GM23338 (cell line): Measurements from ENCODE around the gene ZNF892. TPM values are rescaled to one million over a fixed set of nuclear protein-coding genes. Genes with fewer than 3 reads are reported as not detected.

Source experiments
- ATAC-seq: fragments of 200-7000 bp; cut with Tn5 transposase; 3 replicates; pipeline ENCODE4 v1.9.1; 2020
- DNase-seq: peaks from one replicate; pipeline ENCODE4 v3.0.0-alpha.2; 2015; ENCODE audit warnings: low spot score
- H2AFZ ChIP-seq: fragments of 200-600 bp; sonication (generic); 2 replicates; pipeline ENCODE4 v1.8.0; 2016; ENCODE audit warnings: antibody characterized with exemption, mild to moderate bottlenecking, moderate library complexity
- H3F3A ChIP-seq: fragments of 200-600 bp; sonication (generic); replicated peaks from 2 replicates; pipeline ENCODE4 v1.8.0; 2017; ENCODE audit warnings: antibody characterized with exemption, mixed run types, low read depth
- H3K27ac ChIP-seq: fragments of 200-600 bp; sonication (generic); 2 replicates; pipeline ENCODE4 v1.6.1; 2016; ENCODE audit warnings: low read depth
- H3K27me3 ChIP-seq: fragments of 200-600 bp; sonication (generic); 2 replicates; pipeline ENCODE4 v1.8.0; 2016; ENCODE audit warnings: mild to moderate bottlenecking, mixed run types, moderate library complexity; ENCODE audit not compliant: insufficient read depth
- H3K36me3 ChIP-seq: fragments of 200-600 bp; sonication (generic); 2 replicates; pipeline ENCODE4 v1.8.0; 2016; ENCODE audit warnings: mild to moderate bottlenecking; ENCODE audit not compliant: insufficient read depth
- H3K4me1 ChIP-seq: fragments of 200-600 bp; sonication (generic); 2 replicates; pipeline ENCODE4 v1.8.0; 2016; ENCODE audit warnings: mild to moderate bottlenecking, moderate library complexity; ENCODE audit not compliant: insufficient read depth
- H3K4me2 ChIP-seq: fragments of 200-600 bp; sonication (generic); 2 replicates; pipeline ENCODE4 v1.7.1; 2017; ENCODE audit warnings: mixed run types
- H3K4me3 ChIP-seq: fragments of 200-600 bp; sonication (generic); 2 replicates; pipeline ENCODE4 v1.6.1; 2016; ENCODE audit warnings: mixed run types
- H3K79me2 ChIP-seq: fragments of 200-600 bp; sonication (generic); replicated peaks from 2 replicates; pipeline ENCODE4 v1.8.0; 2017; ENCODE audit warnings: mild to moderate bottlenecking; ENCODE audit not compliant: insufficient read depth
- H3K9me2 ChIP-seq: fragments of 200-600 bp; sonication (generic); 2 replicates; pipeline ENCODE4 v1.8.0; 2017; ENCODE audit not compliant: insufficient read depth
- H4K20me1 ChIP-seq: fragments of 200-600 bp; sonication (generic); replicated peaks from 2 replicates; pipeline ENCODE4 v1.8.0; 2017; ENCODE audit warnings: mild to moderate bottlenecking; ENCODE audit not compliant: insufficient read depth
- H3K27ac Mint-ChIP-seq: 2 replicates; pipeline ENCODE4 v1.8.0; 2020; ENCODE audit warnings: inconsistent platforms, mild to moderate bottlenecking, moderate library complexity, mixed read lengths
- H3K27me3 Mint-ChIP-seq: 3 replicates; pipeline ENCODE4 v1.8.0; 2022; ENCODE audit warnings: low read depth, mild to moderate bottlenecking, moderate library complexity, mixed read lengths, inconsistent platforms; ENCODE audit not compliant: insufficient read depth, poor library complexity
- H3K36me3 Mint-ChIP-seq: 3 replicates; pipeline ENCODE4 v1.8.0; 2021; ENCODE audit warnings: low read depth, mild to moderate bottlenecking, inconsistent platforms, moderate library complexity, mixed read lengths
- H3K4me1 Mint-ChIP-seq: 3 replicates; pipeline ENCODE4 v1.8.0; 2020; ENCODE audit warnings: mild to moderate bottlenecking, inconsistent platforms, mixed read lengths
- H3K4me3 Mint-ChIP-seq: 3 replicates; pipeline ENCODE4 v1.8.0; 2021; ENCODE audit warnings: moderate library complexity, mild to moderate bottlenecking, inconsistent platforms, mixed read lengths
- H3K9me3 Mint-ChIP-seq: 3 replicates; pipeline ENCODE4 v1.8.0; 2020; ENCODE audit warnings: moderate library complexity, mild to moderate bottlenecking, inconsistent platforms, mixed read lengths
- CREB1 ChIP-seq: fragments of 250-450 bp; sonication (Bioruptor Pico); IDR thresholded peaks from 2 replicates; pipeline ENCODE4 v1.5.0; 2020; ENCODE audit warnings: low read depth, mild to moderate bottlenecking, moderate library complexity
- EZH2 ChIP-seq: fragments of 200-600 bp; sonication (generic); IDR thresholded peaks from one replicate; pipeline ENCODE4 v1.8.0; 2017; ENCODE audit warnings: antibody characterized with exemption, mild to moderate bottlenecking, low read depth; ENCODE audit not compliant: unreplicated experiment
- EZH2phosphoT487 ChIP-seq: fragments of 200-600 bp; sonication (generic); IDR thresholded peaks from one replicate; pipeline ENCODE4 v1.8.1; 2018; ENCODE audit warnings: antibody characterized with exemption; ENCODE audit not compliant: unreplicated experiment
- JUNB ChIP-seq: IDR thresholded peaks from one replicate; pipeline ENCODE4 v1.6.1; 2016; ENCODE audit warnings: antibody characterized with exemption; ENCODE audit not compliant: unreplicated experiment
- NANOG ChIP-seq: IDR thresholded peaks from 2 replicates; pipeline ENCODE4 v1.6.1; 2016; ENCODE audit warnings: antibody characterized with exemption, borderline replicate concordance
- POLR2AphosphoS5 ChIP-seq: IDR thresholded peaks from 2 replicates; pipeline ENCODE4 v1.6.1; 2016; ENCODE audit warnings: antibody characterized with exemption, low read depth
- STAT1 ChIP-seq: IDR thresholded peaks from one replicate; pipeline ENCODE4 v1.6.1; 2016; ENCODE audit warnings: antibody characterized with exemption; ENCODE audit not compliant: unreplicated experiment
- ZNF114 ChIP-seq: fragments of 250-450 bp; sonication (Bioruptor Pico); IDR thresholded peaks from 2 replicates; pipeline ENCODE4 v1.5.0; 2020; ENCODE audit warnings: mild to moderate bottlenecking, moderate library complexity
- ZNF331 ChIP-seq: fragments of 250-450 bp; sonication (Bioruptor Pico); IDR thresholded peaks from 2 replicates; pipeline ENCODE4 v1.5.0; 2020; ENCODE audit warnings: low read depth, mild to moderate bottlenecking, moderate library complexity
- polyA plus RNA-seq: library from polyadenylated mRNA; unstranded; fragments of >200 nt; fragmentation: Nextera tagmentation; extraction: Ambion mirVana; gene quantifications from 2 replicates; pipeline ENCODE4 v1.2.1, GENCODE V29; 2016
- total RNA-seq: library from RNA; depleted of rRNA; stranded (reverse); fragments of >200 nt; shearing (Covaris generic); gene quantifications from 2 replicates; pipeline ENCODE4 v1.2.3, GENCODE V29; 2014
- TF ChIP-seq, protein P1 (sequence below): IDR thresholded peaks from 2 replicates; pipeline ENCODE4 v1.6.1; 2016; ENCODE audit warnings: antibody characterized with exemption
- TF ChIP-seq, protein P2 (sequence below), 2 experiments: fragments of 200-600 bp in 1 of 2; sonication (generic) in 1 of 2; conservative IDR thresholded peaks; 2 replicates each; pipeline versions ENCODE4 v1.5.1 to v1.6.1; 2016 to 2017; ENCODE audit warnings: antibody characterized with exemption in 2 of 2, low read depth in 2 of 2, mild to moderate bottlenecking in 2 of 2, moderate library complexity in 1 of 2
- TF ChIP-seq, protein P3 (sequence below): fragments of 250-450 bp; sonication (Bioruptor Pico); IDR thresholded peaks from 2 replicates; pipeline ENCODE4 v1.5.0; 2020; ENCODE audit warnings: mild to moderate bottlenecking, moderate library complexity
- TF ChIP-seq, protein P4 (sequence below): IDR thresholded peaks from one replicate; pipeline ENCODE4 v1.6.1; 2018; ENCODE audit warnings: antibody characterized with exemption; ENCODE audit not compliant: unreplicated experiment

ZNF892 gene
- total and polyA plus RNA-seq, 2 experiments from 2014 or later, result 2.2 to 17.9 TPM

DNA sequence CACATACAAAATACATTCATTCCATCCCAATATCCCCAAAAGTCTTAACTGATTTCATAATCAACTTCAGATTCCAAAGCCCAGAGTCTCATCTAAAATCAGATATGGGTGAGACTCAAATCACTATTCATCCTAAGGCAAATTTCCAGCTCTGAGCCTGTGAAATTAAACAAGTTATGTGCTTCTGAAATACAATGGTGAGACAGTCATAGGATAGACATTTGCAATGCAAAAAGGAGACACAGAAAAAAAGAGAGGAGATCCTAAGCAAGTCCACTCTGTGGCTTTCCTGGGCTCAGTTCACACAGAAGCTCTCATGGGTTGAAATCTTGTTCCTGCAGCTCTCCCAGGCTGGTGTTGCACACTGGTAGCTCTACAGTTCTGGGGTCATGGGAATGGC lies 18.3 kb downstream of the ZNF892 start:
- no peak for ATAC-seq

More for the DNA sequence above, 18.3 kb downstream of the ZNF892 start:
- no peak overlapping the region for H3K27ac ChIP-seq
- DNase-seq, result no peak
- no peaks in the 10 kb centered on the region for H3K79me2 ChIP-seq
- Mint-ChIP-seq H3K27ac (no peak overlapping the region), H3K9me3 (peaks cover 29% of the 10 kb centered on the region), H3K4me1 (no peaks in the 10 kb centered on the region), H3K36me3 (peaks cover 36% of the 10 kb centered on the region), H3K27me3 (no peaks in the 10 kb centered on the region), H3K4me3 (no peak overlapping the region)
- no peaks in the 10 kb centered on the region for H4K20me1 ChIP-seq
- no peaks in the 10 kb centered on the region for H3K27me3 ChIP-seq
- H2AFZ ChIP-seq, result no peak overlapping the region
- H3K4me2 ChIP-seq, result no peak overlapping the region
- H3K4me1 ChIP-seq, result no peaks in the 10 kb centered on the region
- H3K36me3 ChIP-seq, result no peaks in the 10 kb centered on the region; the same call in 1 of the 2 replicates
- H3K4me3 ChIP-seq, result no peak overlapping the region
- TF ChIP-seq POLR2AphosphoS5, result no peak
- TF ChIP-seq, protein P1, sequence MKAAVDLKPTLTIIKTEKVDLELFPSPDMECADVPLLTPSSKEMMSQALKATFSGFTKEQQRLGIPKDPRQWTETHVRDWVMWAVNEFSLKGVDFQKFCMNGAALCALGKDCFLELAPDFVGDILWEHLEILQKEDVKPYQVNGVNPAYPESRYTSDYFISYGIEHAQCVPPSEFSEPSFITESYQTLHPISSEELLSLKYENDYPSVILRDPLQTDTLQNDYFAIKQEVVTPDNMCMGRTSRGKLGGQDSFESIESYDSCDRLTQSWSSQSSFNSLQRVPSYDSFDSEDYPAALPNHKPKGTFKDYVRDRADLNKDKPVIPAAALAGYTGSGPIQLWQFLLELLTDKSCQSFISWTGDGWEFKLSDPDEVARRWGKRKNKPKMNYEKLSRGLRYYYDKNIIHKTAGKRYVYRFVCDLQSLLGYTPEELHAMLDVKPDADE, result no peak
- TF ChIP-seq ZNF331 (CRISPR knock-in tag), result no peak
- TF ChIP-seq EZH2phosphoT487, result no peak
- no peak for TF ChIP-seq CREB1 (CRISPR knock-in tag)
- no peak for TF ChIP-seq EZH2
- TF ChIP-seq, protein P2, sequence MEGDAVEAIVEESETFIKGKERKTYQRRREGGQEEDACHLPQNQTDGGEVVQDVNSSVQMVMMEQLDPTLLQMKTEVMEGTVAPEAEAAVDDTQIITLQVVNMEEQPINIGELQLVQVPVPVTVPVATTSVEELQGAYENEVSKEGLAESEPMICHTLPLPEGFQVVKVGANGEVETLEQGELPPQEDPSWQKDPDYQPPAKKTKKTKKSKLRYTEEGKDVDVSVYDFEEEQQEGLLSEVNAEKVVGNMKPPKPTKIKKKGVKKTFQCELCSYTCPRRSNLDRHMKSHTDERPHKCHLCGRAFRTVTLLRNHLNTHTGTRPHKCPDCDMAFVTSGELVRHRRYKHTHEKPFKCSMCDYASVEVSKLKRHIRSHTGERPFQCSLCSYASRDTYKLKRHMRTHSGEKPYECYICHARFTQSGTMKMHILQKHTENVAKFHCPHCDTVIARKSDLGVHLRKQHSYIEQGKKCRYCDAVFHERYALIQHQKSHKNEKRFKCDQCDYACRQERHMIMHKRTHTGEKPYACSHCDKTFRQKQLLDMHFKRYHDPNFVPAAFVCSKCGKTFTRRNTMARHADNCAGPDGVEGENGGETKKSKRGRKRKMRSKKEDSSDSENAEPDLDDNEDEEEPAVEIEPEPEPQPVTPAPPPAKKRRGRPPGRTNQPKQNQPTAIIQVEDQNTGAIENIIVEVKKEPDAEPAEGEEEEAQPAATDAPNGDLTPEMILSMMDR (conservative IDR thresholded peaks at IDR 0.05; ENCODE audit: low read depth in 2 of 2), result no peak
- TF ChIP-seq NANOG, result no peak
- no peak for TF ChIP-seq JUNB
- TF ChIP-seq, protein P3, sequence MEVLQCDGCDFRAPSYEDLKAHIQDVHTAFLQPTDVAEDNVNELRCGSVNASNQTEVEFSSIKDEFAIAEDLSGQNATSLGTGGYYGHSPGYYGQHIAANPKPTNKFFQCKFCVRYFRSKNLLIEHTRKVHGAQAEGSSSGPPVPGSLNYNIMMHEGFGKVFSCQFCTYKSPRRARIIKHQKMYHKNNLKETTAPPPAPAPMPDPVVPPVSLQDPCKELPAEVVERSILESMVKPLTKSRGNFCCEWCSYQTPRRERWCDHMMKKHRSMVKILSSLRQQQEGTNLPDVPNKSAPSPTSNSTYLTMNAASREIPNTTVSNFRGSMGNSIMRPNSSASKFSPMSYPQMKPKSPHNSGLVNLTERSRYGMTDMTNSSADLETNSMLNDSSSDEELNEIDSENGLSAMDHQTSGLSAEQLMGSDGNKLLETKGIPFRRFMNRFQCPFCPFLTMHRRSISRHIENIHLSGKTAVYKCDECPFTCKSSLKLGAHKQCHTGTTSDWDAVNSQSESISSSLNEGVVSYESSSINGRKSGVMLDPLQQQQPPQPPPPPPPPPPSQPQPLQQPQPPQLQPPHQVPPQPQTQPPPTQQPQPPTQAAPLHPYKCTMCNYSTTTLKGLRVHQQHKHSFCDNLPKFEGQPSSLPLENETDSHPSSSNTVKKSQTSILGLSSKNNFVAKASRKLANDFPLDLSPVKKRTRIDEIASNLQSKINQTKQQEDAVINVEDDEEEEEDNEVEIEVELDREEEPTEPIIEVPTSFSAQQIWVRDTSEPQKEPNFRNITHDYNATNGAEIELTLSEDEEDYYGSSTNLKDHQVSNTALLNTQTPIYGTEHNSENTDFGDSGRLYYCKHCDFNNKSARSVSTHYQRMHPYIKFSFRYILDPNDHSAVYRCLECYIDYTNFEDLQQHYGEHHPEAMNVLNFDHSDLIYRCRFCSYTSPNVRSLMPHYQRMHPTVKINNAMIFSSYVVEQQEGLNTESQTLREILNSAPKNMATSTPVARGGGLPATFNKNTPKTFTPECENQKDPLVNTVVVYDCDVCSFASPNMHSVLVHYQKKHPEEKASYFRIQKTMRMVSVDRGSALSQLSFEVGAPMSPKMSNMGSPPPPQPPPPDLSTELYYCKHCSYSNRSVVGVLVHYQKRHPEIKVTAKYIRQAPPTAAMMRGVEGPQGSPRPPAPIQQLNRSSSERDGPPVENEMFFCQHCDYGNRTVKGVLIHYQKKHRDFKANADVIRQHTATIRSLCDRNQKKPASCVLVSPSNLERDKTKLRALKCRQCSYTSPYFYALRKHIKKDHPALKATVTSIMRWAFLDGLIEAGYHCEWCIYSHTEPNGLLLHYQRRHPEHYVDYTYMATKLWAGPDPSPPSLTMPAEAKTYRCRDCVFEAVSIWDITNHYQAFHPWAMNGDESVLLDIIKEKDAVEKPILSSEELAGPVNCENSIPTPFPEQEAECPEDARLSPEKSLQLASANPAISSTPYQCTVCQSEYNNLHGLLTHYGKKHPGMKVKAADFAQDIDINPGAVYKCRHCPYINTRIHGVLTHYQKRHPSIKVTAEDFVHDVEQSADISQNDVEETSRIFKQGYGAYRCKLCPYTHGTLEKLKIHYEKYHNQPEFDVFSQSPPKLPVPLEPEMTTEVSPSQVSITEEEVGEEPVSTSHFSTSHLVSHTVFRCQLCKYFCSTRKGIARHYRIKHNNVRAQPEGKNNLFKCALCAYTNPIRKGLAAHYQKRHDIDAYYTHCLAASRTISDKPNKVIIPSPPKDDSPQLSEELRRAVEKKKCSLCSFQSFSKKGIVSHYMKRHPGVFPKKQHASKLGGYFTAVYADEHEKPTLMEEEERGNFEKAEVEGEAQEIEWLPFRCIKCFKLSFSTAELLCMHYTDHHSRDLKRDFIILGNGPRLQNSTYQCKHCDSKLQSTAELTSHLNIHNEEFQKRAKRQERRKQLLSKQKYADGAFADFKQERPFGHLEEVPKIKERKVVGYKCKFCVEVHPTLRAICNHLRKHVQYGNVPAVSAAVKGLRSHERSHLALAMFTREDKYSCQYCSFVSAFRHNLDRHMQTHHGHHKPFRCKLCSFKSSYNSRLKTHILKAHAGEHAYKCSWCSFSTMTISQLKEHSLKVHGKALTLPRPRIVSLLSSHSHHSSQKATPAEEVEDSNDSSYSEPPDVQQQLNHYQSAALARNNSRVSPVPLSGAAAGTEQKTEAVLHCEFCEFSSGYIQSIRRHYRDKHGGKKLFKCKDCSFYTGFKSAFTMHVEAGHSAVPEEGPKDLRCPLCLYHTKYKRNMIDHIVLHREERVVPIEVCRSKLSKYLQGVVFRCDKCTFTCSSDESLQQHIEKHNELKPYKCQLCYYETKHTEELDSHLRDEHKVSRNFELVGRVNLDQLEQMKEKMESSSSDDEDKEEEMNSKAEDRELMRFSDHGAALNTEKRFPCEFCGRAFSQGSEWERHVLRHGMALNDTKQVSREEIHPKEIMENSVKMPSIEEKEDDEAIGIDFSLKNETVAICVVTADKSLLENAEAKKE, result no peak
- TF ChIP-seq STAT1, result no peak
- TF ChIP-seq ZNF114, result no peak
- TF ChIP-seq, protein P4, sequence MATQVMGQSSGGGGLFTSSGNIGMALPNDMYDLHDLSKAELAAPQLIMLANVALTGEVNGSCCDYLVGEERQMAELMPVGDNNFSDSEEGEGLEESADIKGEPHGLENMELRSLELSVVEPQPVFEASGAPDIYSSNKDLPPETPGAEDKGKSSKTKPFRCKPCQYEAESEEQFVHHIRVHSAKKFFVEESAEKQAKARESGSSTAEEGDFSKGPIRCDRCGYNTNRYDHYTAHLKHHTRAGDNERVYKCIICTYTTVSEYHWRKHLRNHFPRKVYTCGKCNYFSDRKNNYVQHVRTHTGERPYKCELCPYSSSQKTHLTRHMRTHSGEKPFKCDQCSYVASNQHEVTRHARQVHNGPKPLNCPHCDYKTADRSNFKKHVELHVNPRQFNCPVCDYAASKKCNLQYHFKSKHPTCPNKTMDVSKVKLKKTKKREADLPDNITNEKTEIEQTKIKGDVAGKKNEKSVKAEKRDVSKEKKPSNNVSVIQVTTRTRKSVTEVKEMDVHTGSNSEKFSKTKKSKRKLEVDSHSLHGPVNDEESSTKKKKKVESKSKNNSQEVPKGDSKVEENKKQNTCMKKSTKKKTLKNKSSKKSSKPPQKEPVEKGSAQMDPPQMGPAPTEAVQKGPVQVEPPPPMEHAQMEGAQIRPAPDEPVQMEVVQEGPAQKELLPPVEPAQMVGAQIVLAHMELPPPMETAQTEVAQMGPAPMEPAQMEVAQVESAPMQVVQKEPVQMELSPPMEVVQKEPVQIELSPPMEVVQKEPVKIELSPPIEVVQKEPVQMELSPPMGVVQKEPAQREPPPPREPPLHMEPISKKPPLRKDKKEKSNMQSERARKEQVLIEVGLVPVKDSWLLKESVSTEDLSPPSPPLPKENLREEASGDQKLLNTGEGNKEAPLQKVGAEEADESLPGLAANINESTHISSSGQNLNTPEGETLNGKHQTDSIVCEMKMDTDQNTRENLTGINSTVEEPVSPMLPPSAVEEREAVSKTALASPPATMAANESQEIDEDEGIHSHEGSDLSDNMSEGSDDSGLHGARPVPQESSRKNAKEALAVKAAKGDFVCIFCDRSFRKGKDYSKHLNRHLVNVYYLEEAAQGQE, result no peak
- no peaks in the 10 kb centered on the region for H3F3A ChIP-seq
- H3K9me2 ChIP-seq, result no peaks in the 10 kb centered on the region
